ENCODE measurements around the gene PLPPR4. TPM values are rescaled to one million over a fixed set of nuclear protein-coding genes. Genes with fewer than 3 reads are reported as not detected.

PLPPR4 gene
- total and polyA plus RNA-seq, 10 of the 15 experiments (the other 5 are each of a cell fraction or from before 2014, with no cell fraction given), result not detected

DNA sequence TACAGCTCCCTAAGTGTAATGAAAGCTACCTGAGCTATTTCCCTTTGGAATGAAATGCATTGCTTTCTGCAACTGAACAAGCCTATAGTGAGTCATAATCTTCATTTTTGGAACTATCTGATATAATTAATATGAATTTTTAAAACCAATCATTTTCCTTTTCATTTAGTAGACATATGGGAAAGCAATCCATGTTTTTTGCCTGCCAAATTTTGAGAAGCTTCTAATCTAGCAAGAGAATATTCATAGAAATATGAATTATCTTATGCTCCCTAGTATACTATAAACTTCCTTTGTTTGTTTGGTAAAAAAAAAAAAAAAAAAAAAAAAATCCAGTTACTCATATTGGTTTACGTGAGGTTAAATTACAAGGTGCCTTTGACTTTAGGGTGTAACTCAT lies 68.3 kb downstream of the PLPPR4 start (continued):
- TF ChIP-seq ZNF384 (IDR thresholded peaks at IDR 0.05; ENCODE audit: borderline replicate concordance, low read depth, low read length), result no peak
- TF ChIP-seq, protein P1, sequence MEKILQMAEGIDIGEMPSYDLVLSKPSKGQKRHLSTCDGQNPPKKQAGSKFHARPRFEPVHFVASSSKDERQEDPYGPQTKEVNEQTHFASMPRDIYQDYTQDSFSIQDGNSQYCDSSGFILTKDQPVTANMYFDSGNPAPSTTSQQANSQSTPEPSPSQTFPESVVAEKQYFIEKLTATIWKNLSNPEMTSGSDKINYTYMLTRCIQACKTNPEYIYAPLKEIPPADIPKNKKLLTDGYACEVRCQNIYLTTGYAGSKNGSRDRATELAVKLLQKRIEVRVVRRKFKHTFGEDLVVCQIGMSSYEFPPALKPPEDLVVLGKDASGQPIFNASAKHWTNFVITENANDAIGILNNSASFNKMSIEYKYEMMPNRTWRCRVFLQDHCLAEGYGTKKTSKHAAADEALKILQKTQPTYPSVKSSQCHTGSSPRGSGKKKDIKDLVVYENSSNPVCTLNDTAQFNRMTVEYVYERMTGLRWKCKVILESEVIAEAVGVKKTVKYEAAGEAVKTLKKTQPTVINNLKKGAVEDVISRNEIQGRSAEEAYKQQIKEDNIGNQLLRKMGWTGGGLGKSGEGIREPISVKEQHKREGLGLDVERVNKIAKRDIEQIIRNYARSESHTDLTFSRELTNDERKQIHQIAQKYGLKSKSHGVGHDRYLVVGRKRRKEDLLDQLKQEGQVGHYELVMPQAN (conservative IDR thresholded peaks at IDR 0.05), result no peak

DNA sequence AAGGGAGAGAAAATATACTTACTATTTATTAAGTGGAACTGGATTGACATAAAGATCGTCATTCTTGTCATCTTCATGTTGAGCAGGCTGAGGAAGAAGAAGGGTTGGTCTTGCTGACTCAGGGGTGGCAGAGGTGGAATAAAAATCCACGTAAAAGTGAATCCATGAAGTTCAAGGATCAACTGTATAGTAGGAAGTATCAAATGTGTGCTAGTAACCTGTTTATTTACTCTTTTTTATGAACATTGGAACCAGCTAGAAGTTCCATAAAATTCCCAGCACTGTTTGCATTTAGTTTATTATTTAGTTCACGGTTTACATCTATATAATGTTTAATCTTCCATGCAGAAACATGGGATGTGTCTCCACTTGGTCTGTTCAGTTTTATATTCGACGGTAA lies 70.7 kb downstream of the PLPPR4 start:
- no TSS peak for BruUV-seq (replicated peaks)
- WGBS (ENCODE audit: insufficient coverage, insufficient replicate concordance, low lambda C conversion rate, missing lambda C conversion rate), result 26% methylated on average over 5 of the region's 5 CpGs
- SMC1A ChIA-PET (ENCODE audit: uncharacterized antibody, unreplicated experiment), result no interaction called here
- no peak for TF ChIP-seq IRF4 (IDR thresholded peaks at IDR 0.05; ENCODE audit: low read depth, low read length)
- TF ChIP-seq NFYB (IDR thresholded peaks at IDR 0.05; ENCODE audit: insufficient read depth, low read depth, low read length), result no peak
- no peak for TF ChIP-seq EED (IDR thresholded peaks at IDR 0.05; ENCODE audit: low read depth)
- TF ChIP-seq ESRRA (IDR thresholded peaks at IDR 0.05; ENCODE audit: low read length), result no peak
- TF ChIP-seq MEF2A (IDR thresholded peaks at IDR 0.05; ENCODE audit: insufficient read depth, low read depth, low read length), result no peak
- TF ChIP-seq RBBP5 (conservative IDR thresholded peaks at IDR 0.05), result no peak
- no peak for TF ChIP-seq NFIC (IDR thresholded peaks at IDR 0.05; ENCODE audit: low read depth, low read length)
- no peak for TF ChIP-seq NR2C1 (IDR thresholded peaks at IDR 0.05)
- no peak for TF ChIP-seq NFXL1 (IDR thresholded peaks at IDR 0.05; ENCODE audit: borderline replicate concordance)
- no peak for TF ChIP-seq FOXK2 (IDR thresholded peaks at IDR 0.05)
- TF ChIP-seq, protein P2, sequence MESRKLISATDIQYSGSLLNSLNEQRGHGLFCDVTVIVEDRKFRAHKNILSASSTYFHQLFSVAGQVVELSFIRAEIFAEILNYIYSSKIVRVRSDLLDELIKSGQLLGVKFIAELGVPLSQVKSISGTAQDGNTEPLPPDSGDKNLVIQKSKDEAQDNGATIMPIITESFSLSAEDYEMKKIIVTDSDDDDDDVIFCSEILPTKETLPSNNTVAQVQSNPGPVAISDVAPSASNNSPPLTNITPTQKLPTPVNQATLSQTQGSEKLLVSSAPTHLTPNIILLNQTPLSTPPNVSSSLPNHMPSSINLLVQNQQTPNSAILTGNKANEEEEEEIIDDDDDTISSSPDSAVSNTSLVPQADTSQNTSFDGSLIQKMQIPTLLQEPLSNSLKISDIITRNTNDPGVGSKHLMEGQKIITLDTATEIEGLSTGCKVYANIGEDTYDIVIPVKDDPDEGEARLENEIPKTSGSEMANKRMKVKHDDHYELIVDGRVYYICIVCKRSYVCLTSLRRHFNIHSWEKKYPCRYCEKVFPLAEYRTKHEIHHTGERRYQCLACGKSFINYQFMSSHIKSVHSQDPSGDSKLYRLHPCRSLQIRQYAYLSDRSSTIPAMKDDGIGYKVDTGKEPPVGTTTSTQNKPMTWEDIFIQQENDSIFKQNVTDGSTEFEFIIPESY (IDR thresholded peaks at IDR 0.05), result no peak
- no peak for TF ChIP-seq SREBF2 (IDR thresholded peaks at IDR 0.05; ENCODE audit: low read length)
- TF ChIP-seq MYB (IDR thresholded peaks at IDR 0.05; ENCODE audit: borderline replicate concordance, low read depth, low read length), result no peak
- TF ChIP-seq, protein P3, sequence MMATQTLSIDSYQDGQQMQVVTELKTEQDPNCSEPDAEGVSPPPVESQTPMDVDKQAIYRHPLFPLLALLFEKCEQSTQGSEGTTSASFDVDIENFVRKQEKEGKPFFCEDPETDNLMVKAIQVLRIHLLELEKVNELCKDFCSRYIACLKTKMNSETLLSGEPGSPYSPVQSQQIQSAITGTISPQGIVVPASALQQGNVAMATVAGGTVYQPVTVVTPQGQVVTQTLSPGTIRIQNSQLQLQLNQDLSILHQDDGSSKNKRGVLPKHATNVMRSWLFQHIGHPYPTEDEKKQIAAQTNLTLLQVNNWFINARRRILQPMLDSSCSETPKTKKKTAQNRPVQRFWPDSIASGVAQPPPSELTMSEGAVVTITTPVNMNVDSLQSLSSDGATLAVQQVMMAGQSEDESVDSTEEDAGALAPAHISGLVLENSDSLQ (IDR thresholded peaks at IDR 0.05), result no peak
- TF ChIP-seq YY1 (IDR thresholded peaks at IDR 0.05; ENCODE audit: low read depth, low read length), result no peak
- no peak for TF ChIP-seq FOS (IDR thresholded peaks at IDR 0.05; ENCODE audit: borderline replicate concordance, extremely low read depth, insufficient read length)
- TF ChIP-seq CBX3 (IDR thresholded peaks at IDR 0.05; ENCODE audit: borderline replicate concordance, low read depth), result no peak

More for the DNA sequence above, 70.7 kb downstream of the PLPPR4 start:
- RAD21 ChIA-PET (ENCODE audit: unreplicated experiment), result no interaction called here
- H3K4me1 ChIP-seq (ENCODE audit: control insufficient read depth, insufficient read depth, low read length), result no peaks in the 10 kb centered on the region
- POLR2A ChIA-PET, result no interaction called here
- no peaks in the 10 kb centered on the region for H3K79me2 ChIP-seq (ENCODE audit: control insufficient read depth, insufficient read depth, low read length)
- in situ Hi-C loops (cut with MboI), result no loop called here
- H3K36me3 ChIP-seq (ENCODE audit: control insufficient read depth in 2 of 2, insufficient read depth in 2 of 2, low read length in 1 of 2), result no peaks in the 10 kb centered on the region
- H3K9ac ChIP-seq (ENCODE audit: control insufficient read depth, insufficient read depth, low read length), result no peak overlapping the region
- no peak for FAIRE-seq
- no peaks in the 10 kb centered on the region for H3K9me3 ChIP-seq (replicated peaks; ENCODE audit: control insufficient read depth, insufficient read depth, low read length)
- no peaks in the 10 kb centered on the region for H4K20me1 ChIP-seq (ENCODE audit: control insufficient read depth, insufficient read depth)
- DNase-seq (ENCODE audit: low read depth, low spot score), result no peak
- H3K27ac ChIP-seq (ENCODE audit: control insufficient read depth, insufficient read depth), result no peak overlapping the region
- H3K27me3 ChIP-seq (replicated peaks in 1 of 2; ENCODE audit: control insufficient read depth in 2 of 2, insufficient read depth in 2 of 2, low read length in 1 of 2), result no peaks in the 10 kb centered on the region
- CTCF ChIA-PET, result interaction anchor here (1.2 kb wide), 1 partner anchor 9 kb away, joined by 3 read pairs; no protein-coding TSS in a partner anchor
- no peak overlapping the region for H3K4me2 ChIP-seq (ENCODE audit: control insufficient read depth, insufficient read depth)
- no peak for ATAC-seq
- H3K4me3 ChIP-seq, result no peak overlapping the region
- intact Hi-C loops (cut with micrococcal nuclease; ENCODE audit: unreplicated experiment), result no loop called here
- H2AFZ ChIP-seq (ENCODE audit: control insufficient read depth, low read depth, low read length), result no peak overlapping the region

All from GM12878 (cell line).